ENCODE measurements around the gene MPRIP.

Gene MPRIP

GRCh38 chr17:17237026-17237799 is 195.0 kb downstream of the MPRIP start, which contains the start of gene FLCN:
Gene FLCN (minus strand): TSS chr17:17237168. CDS start chr17:17228137, 9,031 bp downstream.
- peak; percentile 83 for DNase-seq (ENCODE audit: low read depth)

GRCh38 chr17:17239832-17240231 is 197.6 kb downstream of the MPRIP start:
- no peak for DNase-seq (ENCODE audit: low read depth)

DNA sequence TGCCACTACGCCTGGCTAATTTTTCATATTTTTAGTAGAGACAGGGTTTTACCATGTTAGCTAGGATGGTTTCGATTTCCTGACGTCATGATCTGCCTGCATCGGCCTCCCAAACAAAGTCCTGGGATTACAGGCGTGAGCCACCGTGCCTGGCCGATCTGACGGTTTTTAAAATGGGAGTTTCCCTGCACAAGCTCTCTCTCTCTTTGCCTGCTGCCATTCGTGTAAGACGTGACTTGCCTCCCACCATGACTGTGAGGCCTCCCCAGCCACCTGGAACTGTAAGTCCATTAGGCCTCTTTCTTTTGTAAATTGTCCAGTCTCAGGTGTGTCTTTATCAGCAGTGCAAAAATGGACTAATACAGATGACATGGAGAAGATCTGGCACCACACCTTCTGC is 199.4 kb downstream of the MPRIP start:
- DNase-seq (ENCODE audit: low read depth) = no peak

DNA sequence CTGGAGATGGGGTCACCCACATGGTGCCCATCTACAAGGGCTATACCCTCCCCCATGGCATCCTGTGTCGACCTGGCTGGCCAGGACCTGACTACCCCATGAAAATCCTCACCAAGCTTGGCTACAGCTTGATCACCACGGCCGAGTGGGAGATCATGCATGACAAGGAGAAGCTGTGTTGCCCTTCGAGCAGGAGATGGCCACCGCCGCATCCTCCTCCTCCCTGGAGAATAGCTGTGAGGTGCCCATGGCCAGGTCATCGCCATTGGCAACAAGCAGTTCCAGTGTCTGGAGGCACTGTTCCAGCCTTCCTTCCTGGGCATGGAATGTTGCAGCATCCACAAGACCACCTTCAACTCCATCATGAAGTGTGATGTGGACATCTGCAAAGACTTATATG is 200.0 kb downstream of the MPRIP start:
- DNase-seq (ENCODE audit: low read depth) = no peak
